H1 (cell line): ENCODE measurements around the gene PPCDC. TPM values are rescaled to one million over a fixed set of nuclear protein-coding genes. Genes with fewer than 3 reads are reported as not detected.

Experiments used
- CTCF ChIA-PET: fragments of 300-600 bp; sonication (Branson Sonifier 250); formaldehyde crosslinking; loops from one replicate; lab custom pipeline; 2021; ENCODE audit not compliant: partially characterized antibody; lab: Charles Lee
- POLR2A ChIA-PET: fragments of 300-600 bp; sonication (Branson Sonifier 250); formaldehyde crosslinking; loops from one replicate; lab custom pipeline; 2021; ENCODE audit warnings: inconsistent platforms; ENCODE audit not compliant: partially characterized antibody; lab: Charles Lee
- DNase-seq, 2 experiments: peaks; one replicate each; pipeline versions ENCODE4 v3.0.0 to v3.0.0-alpha.2; 2010 to 2022; ENCODE audit warnings: low spot score in 2 of 2, low read depth in 1 of 2, mixed read lengths in 1 of 2
- FAIRE-seq: peaks from 2 replicates; lab custom pipeline; 2011; peaks lifted over from hg19 to GRCh38; lab: Jason Lieb, UNC
- H2AFZ ChIP-seq: 2 replicates; pipeline ENCODE4 v1.8.1; 2012; ENCODE audit warnings: low read length, inconsistent platforms
- H2AK5ac ChIP-seq: 2 replicates; pipeline ENCODE4 v1.6.1; 2013; ENCODE audit warnings: low read depth, low read length
- H2BK120ac ChIP-seq: replicated peaks from 2 replicates; pipeline ENCODE3; 2013; ENCODE audit warnings: low read depth, low read length, inconsistent platforms
- H2BK12ac ChIP-seq: 2 replicates; pipeline ENCODE4 v1.6.1; 2013; ENCODE audit warnings: low read depth, low read length
- H2BK15ac ChIP-seq: 2 replicates; pipeline ENCODE4 v1.6.1; 2013; ENCODE audit warnings: low read length
- H2BK20ac ChIP-seq: 2 replicates; pipeline ENCODE4 v1.6.1; 2013; ENCODE audit warnings: low read length
- H2BK5ac ChIP-seq: 2 replicates; pipeline ENCODE4 v1.6.1; 2013; ENCODE audit warnings: low read depth, low read length
- H3K14ac ChIP-seq: 2 replicates; pipeline ENCODE4 v1.6.1; 2013; ENCODE audit warnings: inconsistent platforms; ENCODE audit not compliant: insufficient read length
- H3K18ac ChIP-seq: 2 replicates; pipeline ENCODE4 v1.6.1; 2013; ENCODE audit warnings: low read length; ENCODE audit errors: extremely low read depth
- H3K23ac ChIP-seq: 2 replicates; pipeline ENCODE4 v1.6.1; 2013; ENCODE audit warnings: inconsistent platforms; ENCODE audit not compliant: insufficient read length
- H3K23me2 ChIP-seq: 2 replicates; pipeline ENCODE4 v1.6.1; 2013; ENCODE audit warnings: low read depth, low read length
- H3K27ac ChIP-seq: 2 replicates; pipeline ENCODE4 v1.6.1; 2011; ENCODE audit warnings: low read depth, low read length, inconsistent platforms
- H3K27me3 ChIP-seq, 4 experiments: replicated peaks in 1 of 4; 1 replicate in 1 of 4; 2 replicates in 3 of 4; pipeline versions ENCODE4 v1.6.1 to v1.8.1; 2011 to 2013; ENCODE audit warnings: low read length in 3 of 4, mild to moderate bottlenecking in 3 of 4, inconsistent platforms in 2 of 4, mixed read lengths in 2 of 4, moderate library complexity in 1 of 4; ENCODE audit not compliant: control insufficient read depth in 3 of 4, insufficient read depth in 3 of 4; ENCODE audit errors: extremely low read depth in 1 of 4
- H3K36me3 ChIP-seq, 4 experiments: 2 replicates each; pipeline versions ENCODE4 v1.6.1 to v1.8.1; 2011 to 2013; ENCODE audit warnings: mild to moderate bottlenecking in 4 of 4, low read length in 3 of 4, moderate library complexity in 2 of 4, control low read depth in 1 of 4, inconsistent platforms in 1 of 4; ENCODE audit not compliant: insufficient read depth in 4 of 4, control insufficient read depth in 2 of 4
- H3K4ac ChIP-seq: replicated peaks from 2 replicates; pipeline ENCODE3; 2013; ENCODE audit warnings: low read length, low read depth, mixed read lengths, inconsistent platforms; ENCODE audit not compliant: insufficient read length
- H3K4me1 ChIP-seq, 4 experiments: replicated peaks in 1 of 4; 1 replicate in 1 of 4; 2 replicates in 3 of 4; pipeline versions ENCODE4 v1.6.1 to v1.8.1; 2011 to 2013; ENCODE audit warnings: low read length in 3 of 4, inconsistent platforms in 2 of 4, mixed read lengths in 1 of 4; ENCODE audit not compliant: insufficient read depth in 4 of 4, control insufficient read depth in 3 of 4
- H3K4me2 ChIP-seq, 2 experiments: 2 replicates each; pipeline versions ENCODE4 v1.6.1 to v1.8.1; 2011 to 2013; ENCODE audit warnings: low read depth in 2 of 2, low read length in 2 of 2, control low read depth in 1 of 2, inconsistent platforms in 1 of 2, mild to moderate bottlenecking in 1 of 2; ENCODE audit not compliant: insufficient read depth in 1 of 2
- H3K4me3 ChIP-seq, 4 experiments: fragments of 200-600, 300-600 bp in 1 of 4; sonication (generic), shearing (Covaris generic), sonication (Bioruptor Twin) in 1 of 4; 2 replicates each; pipeline versions ENCODE4 v1.5.1 to v1.8.1; 2011 to 2016; ENCODE audit warnings: low read length in 4 of 4, low read depth in 3 of 4, control low read depth in 2 of 4, inconsistent platforms in 2 of 4, mild to moderate bottlenecking in 2 of 4, mixed read lengths in 1 of 4, moderate library complexity in 1 of 4; ENCODE audit not compliant: insufficient read depth in 2 of 4; ENCODE audit errors: extremely low read depth in 1 of 4
- H3K56ac ChIP-seq: replicated peaks from 2 replicates; pipeline ENCODE3; 2013; ENCODE audit warnings: low read depth, mild to moderate bottlenecking, mixed read lengths, low read length, inconsistent platforms; ENCODE audit not compliant: insufficient read length
- H3K79me1 ChIP-seq: 2 replicates; pipeline ENCODE4 v1.6.1; 2013; ENCODE audit warnings: low read depth, low read length, control low read depth
- H3K79me2 ChIP-seq, 2 experiments: 2 replicates each; pipeline versions ENCODE4 v1.6.1 to v1.8.1; 2012 to 2013; ENCODE audit warnings: low read length in 2 of 2, mild to moderate bottlenecking in 2 of 2, inconsistent platforms in 1 of 2; ENCODE audit not compliant: insufficient read depth in 2 of 2, control insufficient read depth in 1 of 2
- H3K9ac ChIP-seq, 4 experiments: replicated peaks in 1 of 4; 1 replicate in 1 of 4; 2 replicates in 3 of 4; pipeline versions ENCODE4 v1.6.1 to v1.8.1; 2011 to 2013; ENCODE audit warnings: low read depth in 3 of 4, low read length in 3 of 4, control low read depth in 2 of 4, mild to moderate bottlenecking in 2 of 4, moderate library complexity in 2 of 4, inconsistent platforms in 1 of 4; ENCODE audit errors: extremely low read depth in 1 of 4
- H3K9me3 ChIP-seq, 2 experiments: 2 replicates each; pipeline versions ENCODE4 v1.6.1 to v1.8.1; 2012 to 2013; ENCODE audit warnings: mild to moderate bottlenecking in 2 of 2, moderate library complexity in 2 of 2, control low read depth in 1 of 2, inconsistent platforms in 1 of 2, low read depth in 1 of 2, low read length in 1 of 2, mixed read lengths in 1 of 2; ENCODE audit not compliant: insufficient read depth in 2 of 2
- H4K20me1 ChIP-seq, 2 experiments: replicated peaks in 1 of 2; 2 replicates each; pipeline versions ENCODE3 to v1.8.1; 2011 to 2013; ENCODE audit warnings: inconsistent platforms in 2 of 2, low read length in 2 of 2, mild to moderate bottlenecking in 1 of 2; ENCODE audit not compliant: insufficient read depth in 2 of 2, control insufficient read depth in 1 of 2
- H4K5ac ChIP-seq: 2 replicates; pipeline ENCODE4 v1.6.1; 2013; ENCODE audit warnings: low read length, low read depth, mixed read lengths, inconsistent platforms; ENCODE audit not compliant: insufficient read length
- H4K8ac ChIP-seq: 2 replicates; pipeline ENCODE4 v1.8.0; 2013; ENCODE audit warnings: mild to moderate bottlenecking, moderate library complexity, low read length, inconsistent platforms; ENCODE audit not compliant: insufficient read depth; ENCODE audit errors: extremely low read depth
- H4K91ac ChIP-seq: replicated peaks from 2 replicates; pipeline ENCODE3; 2013; ENCODE audit warnings: low read length, mixed read lengths, inconsistent platforms; ENCODE audit not compliant: insufficient read length
- WGBS, 2 experiments: shearing (Covaris generic) in 1 of 2; methylation state at CpG; one replicate each; pipeline versions ENCODE4 v1.1.6 to v1.1.7; 2013 to 2015; ENCODE audit warnings: low lambda C conversion rate in 2 of 2, mixed read lengths in 2 of 2, inconsistent platforms in 1 of 2, low coverage in 1 of 2, missing lambda C conversion rate in 1 of 2; ENCODE audit not compliant: insufficient replicate concordance in 2 of 2, insufficient coverage in 1 of 2, insufficient read length in 1 of 2; ENCODE audit errors: extremely low coverage in 1 of 2, missing lambda C conversion rate in 1 of 2; 5-methylcytosine and 5-hydroxymethylcytosine counted together
- polyA plus RNA-seq, 7 experiments: library from polyadenylated mRNA; depleted of rRNA in 3 of 7; stranded (reverse) in 5 of 7; unstranded in 2 of 7; fragments of >200 nt in 5 of 7; fragments of 200-250 nt in 2 of 7; gene quantifications; 1 replicate in 5 of 7; 2 replicates in 1 of 7; 4 replicates in 1 of 7; pipeline versions ENCODE4 v1.2.1 to v1.2.3, GENCODE V29; 2011 to 2013; ENCODE audit warnings: missing spikeins in 2 of 7, mixed read lengths in 2 of 7
- total RNA-seq: library from RNA; stranded (reverse); fragmentation: NEBNext Ultra II Directional; extraction: Animal tissue kit (Norgen Biotek cat#: 25700); gene quantifications from 2 replicates; pipeline ENCODE4 v1.2.1, GENCODE V29; 2021
- TF ChIP-seq, protein P1 (sequence below): IDR thresholded peaks from 2 replicates; pipeline ENCODE4 v1.6.1; 2012; ENCODE audit warnings: low read length, inconsistent platforms

The PPCDC gene
- total and polyA plus RNA-seq, 2 of the 8 experiments (the other 6 are each of a cell fraction or from before 2014, with no cell fraction given), result 11.3 to 29.7 TPM

DNA sequence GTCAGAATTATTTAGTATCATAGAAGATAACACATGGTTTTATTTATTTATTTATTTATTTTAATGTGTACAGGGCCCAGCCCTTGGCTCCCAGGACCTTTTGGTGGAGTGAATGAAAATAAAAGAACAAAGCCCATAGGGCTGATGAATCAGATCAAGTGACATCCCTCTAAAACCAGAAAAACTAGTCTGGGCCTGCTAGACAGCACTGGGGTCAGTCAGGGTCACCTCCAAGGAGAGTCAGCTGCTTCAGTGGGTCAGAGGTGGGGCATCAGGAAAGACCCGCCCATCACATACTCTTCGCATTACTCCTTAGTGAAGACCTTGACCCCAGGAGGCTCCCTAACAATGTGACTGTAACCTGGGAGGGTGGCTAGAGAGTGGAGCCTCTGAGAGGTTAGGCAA, 12.8 kb downstream of the PPCDC start:
- Histone ChIP-seq H2BK20ac (no peak overlapping the region), H2BK120ac (no peak overlapping the region), H3K18ac (no peak overlapping the region), H4K20me1 (peaks cover 5 to 18% of the 10 kb centered on the region in 2 experiments), H4K8ac (no peak overlapping the region), H4K91ac (no peak overlapping the region), H2BK12ac (no peak overlapping the region), H2BK15ac (no peak overlapping the region), H4K5ac (no peak overlapping the region), H3K4me1 (peaks cover 3 to 7% (median 3%) of the 10 kb centered on the region in 4 experiments; a peak in 6 of 7 replicates), H3K9me3 (no peaks in the 10 kb centered on the region), H3K9ac (no peak overlapping the region), H2AFZ (no peak overlapping the region), H3K4ac (no peak overlapping the region), H3K4me2 (peak overlapping the region in 1 of 2 experiments; percentile 33; a peak in 1 of 4 replicates), H2BK5ac (no peak overlapping the region), H3K27ac (no peak overlapping the region), H3K36me3 (no peaks in the 10 kb centered on the region), H2AK5ac (no peak overlapping the region), H3K79me1 (no peaks in the 10 kb centered on the region; the same call in 1 of the 2 replicates), H3K23ac (no peak overlapping the region), H3K14ac (no peak overlapping the region), H3K79me2 (peaks cover 0 to 3% of the 10 kb centered on the region in 2 experiments; a peak in 1 of 4 replicates), H3K56ac (no peak overlapping the region), H3K27me3 (no peaks in the 10 kb centered on the region), H3K4me3 (no peak overlapping the region), H3K23me2 (no peaks in the 10 kb centered on the region)
- ChIA-PET POLR2A (interaction anchor here (0.6 to 1.6 kb wide), 6 partner anchors 8 to 165 kb away, joined by 3 to 7 read pairs (median 4); partner anchors contain the start of genes C15orf39 and PPCDC), CTCF (interaction anchor here (0.6 to 2.9 kb wide), 14 partner anchors 9 to 272 kb away, joined by 3 to 14 read pairs (median 5); partner anchors contain the start of gene C15orf39)
- peak; percentile 74 for FAIRE-seq
- WGBS, 2 experiments, result 28% methylated on average over 2 of the region's 2 CpGs; no CpG with 5 or more reads in 1 of the 2 experiments
- peak; percentile 64 to 71 for DNase-seq
- TF ChIP-seq, protein P1, sequence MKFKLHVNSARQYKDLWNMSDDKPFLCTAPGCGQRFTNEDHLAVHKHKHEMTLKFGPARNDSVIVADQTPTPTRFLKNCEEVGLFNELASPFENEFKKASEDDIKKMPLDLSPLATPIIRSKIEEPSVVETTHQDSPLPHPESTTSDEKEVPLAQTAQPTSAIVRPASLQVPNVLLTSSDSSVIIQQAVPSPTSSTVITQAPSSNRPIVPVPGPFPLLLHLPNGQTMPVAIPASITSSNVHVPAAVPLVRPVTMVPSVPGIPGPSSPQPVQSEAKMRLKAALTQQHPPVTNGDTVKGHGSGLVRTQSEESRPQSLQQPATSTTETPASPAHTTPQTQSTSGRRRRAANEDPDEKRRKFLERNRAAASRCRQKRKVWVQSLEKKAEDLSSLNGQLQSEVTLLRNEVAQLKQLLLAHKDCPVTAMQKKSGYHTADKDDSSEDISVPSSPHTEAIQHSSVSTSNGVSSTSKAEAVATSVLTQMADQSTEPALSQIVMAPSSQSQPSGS, result 0 out of 2 replicates have a peak, but pooled peaks have one; percentile 36
